HCT116 (cell line): ENCODE measurements around the gene TARS1. TPM values are rescaled to one million over a fixed set of nuclear protein-coding genes. Genes with fewer than 3 reads are reported as not detected.

ENCODE experiments used
- ATAC-seq: fragments of 200-7000 bp; cut with Tn5 transposase; 2 replicates; pipeline ENCODE4 v1.9.1; 2020; ENCODE audit warnings: mild to moderate bottlenecking, moderate library complexity
- BruUV-seq: library from RNA; stranded (reverse); fragments of 400-500 nt; replicated peaks from 2 replicates; lab custom pipeline; 2021; lab: Mats Ljungman, UMichigan
- CTCF ChIA-PET: fragments of 300-600 bp; sonication (Branson Sonifier 250); formaldehyde crosslinking; loops from one replicate; lab custom pipeline; 2021; ENCODE audit warnings: antibody characterized with exemption; lab: Charles Lee
- POLR2A ChIA-PET: fragments of 300-600, 350-600 bp; sonication (Branson Sonifier 250); formaldehyde crosslinking; loops from one replicate; lab custom pipeline; 2021; ENCODE audit warnings: antibody characterized with exemption; lab: Charles Lee
- RAD21 ChIA-PET, 2 experiments: fragments of 300-600 bp; sonication (Branson Sonifier 250); formaldehyde crosslinking; loops; one replicate each; lab custom pipeline; 2023; ENCODE audit warnings: low total read pairs in 2 of 2; ENCODE audit not compliant: uncharacterized antibody in 2 of 2, unreplicated experiment in 2 of 2, low non-redundant PET in 1 of 2; lab: Charles Lee
- DNase-seq: peaks from one replicate; pipeline ENCODE4 v3.0.0-alpha.2; 2010; ENCODE audit warnings: low read depth, low spot score
- H2AFZ ChIP-seq: fragments of 200-600 bp; shearing (Covaris generic), sonication (generic); 2 replicates; pipeline ENCODE4 v1.6.1; 2017; ENCODE audit warnings: low read depth, mixed run types, mixed read lengths, antibody characterized with exemption, low read length; ENCODE audit not compliant: poor library complexity, severe bottlenecking
- H3K27ac ChIP-seq: 2 replicates; pipeline ENCODE4 v1.5.1; 2012; ENCODE audit warnings: low read depth, low read length
- H3K27me3 ChIP-seq: fragments of 200-600 bp; sonication (generic); 2 replicates; pipeline ENCODE4 v1.6.1; 2016; ENCODE audit warnings: mixed run types, low read length, mixed read lengths; ENCODE audit not compliant: insufficient read depth
- H3K36me3 ChIP-seq, 2 experiments: fragments of 200-500 bp in 1 of 2; fragments of 200-600 bp in 1 of 2; sonication (Bioruptor generic) in 1 of 2; sonication (generic) in 1 of 2; 2 replicates each; pipeline versions ENCODE4 v1.5.1 to v1.6.1; 2014 to 2016; ENCODE audit warnings: low read length in 2 of 2, inconsistent platforms in 1 of 2, mixed read lengths in 1 of 2, mixed run types in 1 of 2; ENCODE audit not compliant: insufficient read depth in 2 of 2, control insufficient read depth in 1 of 2
- H3K4me1 ChIP-seq, 2 experiments: fragments of 200-600 bp in 1 of 2; sonication (generic) in 1 of 2; 2 replicates each; pipeline versions ENCODE4 v1.5.1 to v1.6.1; 2012 to 2017; ENCODE audit warnings: low read length in 2 of 2, inconsistent platforms in 1 of 2, mild to moderate bottlenecking in 1 of 2, mixed read lengths in 1 of 2, mixed run types in 1 of 2, moderate library complexity in 1 of 2; ENCODE audit not compliant: insufficient read depth in 2 of 2, control insufficient read depth in 1 of 2
- H3K4me2 ChIP-seq: fragments of 200-600 bp; sonication (generic); 2 replicates; pipeline ENCODE4 v1.6.1; 2017; ENCODE audit warnings: mixed run types, low read length, mixed read lengths
- H3K4me3 ChIP-seq, 2 experiments: fragments of 200-600 bp in 1 of 2; sonication (generic) in 1 of 2; replicated peaks in 1 of 2; 2 replicates each; pipeline ENCODE4 v1.5.1; 2011 to 2016; ENCODE audit warnings: low read length in 2 of 2, control low read depth in 1 of 2, low read depth in 1 of 2, mild to moderate bottlenecking in 1 of 2, mixed read lengths in 1 of 2, mixed run types in 1 of 2
- H3K79me2 ChIP-seq: fragments of 200-600 bp; sonication (generic); 2 replicates; pipeline ENCODE4 v1.6.1; 2017; ENCODE audit warnings: mild to moderate bottlenecking, mixed run types, low read length, moderate library complexity, mixed read lengths; ENCODE audit not compliant: insufficient read depth
- H3K9ac ChIP-seq: fragments of 200-600 bp; sonication (generic); 2 replicates; pipeline ENCODE4 v1.6.1; 2016; ENCODE audit warnings: low read length, mixed read lengths
- H3K9me2 ChIP-seq: fragments of 200-600 bp; sonication (generic), shearing (Covaris generic); 2 replicates; pipeline ENCODE4 v1.6.1; 2017; ENCODE audit warnings: mixed run types, mild to moderate bottlenecking, moderate library complexity; ENCODE audit not compliant: insufficient read depth
- H3K9me3 ChIP-seq, 2 experiments: fragments of 200-500 bp in 1 of 2; fragments of 200-600 bp in 1 of 2; sonication (Bioruptor generic) in 1 of 2; sonication (generic) in 1 of 2; 2 replicates each; pipeline ENCODE4 v1.6.1; 2014 to 2017; ENCODE audit warnings: low read length in 2 of 2, mixed read lengths in 2 of 2, inconsistent platforms in 1 of 2, low read depth in 1 of 2, mild to moderate bottlenecking in 1 of 2, mixed run types in 1 of 2, moderate library complexity in 1 of 2; ENCODE audit not compliant: control insufficient read depth in 1 of 2, insufficient read depth in 1 of 2
- H4K20me1 ChIP-seq: fragments of 200-600 bp; sonication (generic), shearing (Covaris generic); 2 replicates; pipeline ENCODE4 v1.6.1; 2017; ENCODE audit warnings: mixed run types, mild to moderate bottlenecking, moderate library complexity; ENCODE audit not compliant: insufficient read depth
- CTCF ChIP-seq, 3 experiments: fragments of 200-600 bp in 1 of 3; sonication (generic) in 1 of 3; IDR thresholded peaks in 2 of 3; conservative IDR thresholded peaks in 1 of 3; 2 replicates each; pipeline ENCODE4 v1.5.1; 2012 to 2017; ENCODE audit warnings: low read depth in 2 of 3, low read length in 2 of 3, antibody characterized with exemption in 1 of 3, borderline replicate concordance in 1 of 3, control low read depth in 1 of 3, mild to moderate bottlenecking in 1 of 3, mixed read lengths in 1 of 3, mixed run types in 1 of 3, moderate library complexity in 1 of 3; ENCODE audit not compliant: insufficient read depth in 1 of 3
- EGR1 ChIP-seq: IDR thresholded peaks from 2 replicates; pipeline ENCODE4 v1.6.1; 2012; ENCODE audit warnings: low read depth
- MAX ChIP-seq: IDR thresholded peaks from 2 replicates; pipeline ENCODE4 v1.6.1; 2012
- RAD21 ChIP-seq: IDR thresholded peaks from 2 replicates; pipeline ENCODE4 v1.6.1; 2012; ENCODE audit warnings: low read depth, mild to moderate bottlenecking
- REST ChIP-seq: IDR thresholded peaks from 2 replicates; pipeline ENCODE4 v1.6.1; 2012; ENCODE audit warnings: low read depth
- SIN3A ChIP-seq: IDR thresholded peaks from 2 replicates; pipeline ENCODE4 v1.6.1; 2012; ENCODE audit warnings: low read depth
- SP1 ChIP-seq: IDR thresholded peaks from 2 replicates; pipeline ENCODE4 v1.6.1; 2012; ENCODE audit warnings: low read depth
- SRF ChIP-seq: IDR thresholded peaks from 2 replicates; pipeline ENCODE4 v1.6.1; 2012; ENCODE audit warnings: low read depth
- TCF7L2 ChIP-seq: IDR thresholded peaks from 2 replicates; pipeline ENCODE4 v1.7.0; 2011; ENCODE audit warnings: borderline replicate concordance, inconsistent platforms; ENCODE audit not compliant: insufficient read depth, insufficient read length; ENCODE audit errors: extremely low read depth
- YY1 ChIP-seq: IDR thresholded peaks from 2 replicates; pipeline ENCODE4 v1.6.1; 2011; ENCODE audit warnings: low read length, low read depth, moderate library complexity, mild to moderate bottlenecking; ENCODE audit not compliant: insufficient replicate concordance; ENCODE audit errors: extremely low read depth
- ZBTB33 ChIP-seq: IDR thresholded peaks from 2 replicates; pipeline ENCODE4 v1.6.1; 2011; ENCODE audit warnings: mild to moderate bottlenecking, low read length, moderate library complexity; ENCODE audit not compliant: insufficient replicate concordance; ENCODE audit errors: extremely low read depth
- intact Hi-C: fragments of 100-400 bp; cut with micrococcal nuclease; formaldehyde crosslinking; loops from 2 replicates; pipeline ENCODE4 v1.10.0; 2022
- total RNA-seq: library from RNA; stranded (reverse); gene quantifications from one replicate; pipeline ENCODE4 v1.2.1, GENCODE V29; 2021; ENCODE audit not compliant: unreplicated experiment

The TARS1 gene
- total RNA-seq, 1 experiment from 2014 or later: 291 TPM

GRCh38 chr5:33490071-33490665 lies 49.4 kb downstream of the TARS1 start:
- RAD21 ChIA-PET: no interaction called here
- TF ChIP-seq SRF (no peak), CTCF (IDR thresholded peaks at IDR 0.05 in 2 of 3, conservative IDR thresholded peaks at IDR 0.05 in 1 of 3; ENCODE audit: borderline replicate concordance in 1 of 3, insufficient read depth in 1 of 3, low read depth in 2 of 3, low read length in 2 of 3) (peak in 2 of 3 experiments; percentile 17 to 27; a peak in 2 of 6 replicates)
- TF ChIP-seq, all 23 proteins: peak for 1
- BruUV-seq: no TSS peak

GRCh38 chr5:33491941-33492340 lies 51.2 kb downstream of the TARS1 start:
- Histone ChIP-seq H3K9me2 (no peaks in the 10 kb centered on the region), H3K4me2 (no peak overlapping the region), H3K9me3 (no peaks in the 10 kb centered on the region), H3K27me3 (no peaks in the 10 kb centered on the region), H3K4me1 (no peaks in the 10 kb centered on the region), H3K4me3 (no peak overlapping the region), H3K9ac (no peak overlapping the region), H3K36me3 (no peaks in the 10 kb centered on the region), H2AFZ (no peak overlapping the region), H4K20me1 (no peaks in the 10 kb centered on the region), H3K27ac (no peak overlapping the region), H3K79me2 (no peaks in the 10 kb centered on the region)
- ATAC-seq: no peak
- intact Hi-C loops: no loop called here
- ChIA-PET POLR2A (no interaction called here), CTCF (no interaction called here), RAD21 (no interaction called here)
- no TSS peak for BruUV-seq
- DNase-seq: no peak
- no peak for TF ChIP-seq ZBTB33
- TF ChIP-seq SP1: no peak
- no peak for TF ChIP-seq TCF7L2
- TF ChIP-seq RAD21: no peak
- no peak for TF ChIP-seq EGR1
- no peak for TF ChIP-seq YY1
- no peak for TF ChIP-seq REST
- TF ChIP-seq SIN3A: no peak
- no peak for TF ChIP-seq MAX

More at GRCh38 chr5:33490071-33490665, 49.4 kb downstream of the TARS1 start:
- Histone ChIP-seq H3K9ac (no peak overlapping the region), H3K4me1 (no peaks in the 10 kb centered on the region), H3K27me3 (no peaks in the 10 kb centered on the region), H3K9me2 (no peaks in the 10 kb centered on the region), H3K36me3 (no peaks in the 10 kb centered on the region), H3K27ac (no peak overlapping the region), H3K4me2 (no peak overlapping the region), H3K79me2 (no peaks in the 10 kb centered on the region), H2AFZ (no peak overlapping the region), H3K9me3 (no peaks in the 10 kb centered on the region), H3K4me3 (no peak overlapping the region), H4K20me1 (no peaks in the 10 kb centered on the region)
- DNase-seq: no peak
- intact Hi-C loops: no loop called here
- CTCF ChIA-PET: no interaction called here
- POLR2A ChIA-PET: no interaction called here
- no peak for ATAC-seq
